Embryonic facial prominence (tissue), 1 donor: Measurements from ENCODE around the gene IGF2BP3.
"Not testable (repeated sequence)": the region's sequence is repeated elsewhere in the genome, so short reads cannot be mapped to it uniquely, and the experiment has no call there.

Experiments
- DNase-seq: peaks from one replicate; pipeline ENCODE4 v3.0.0-alpha.2; 2016; ENCODE audit errors: extremely low spot score

IGF2BP3 gene

DNA sequence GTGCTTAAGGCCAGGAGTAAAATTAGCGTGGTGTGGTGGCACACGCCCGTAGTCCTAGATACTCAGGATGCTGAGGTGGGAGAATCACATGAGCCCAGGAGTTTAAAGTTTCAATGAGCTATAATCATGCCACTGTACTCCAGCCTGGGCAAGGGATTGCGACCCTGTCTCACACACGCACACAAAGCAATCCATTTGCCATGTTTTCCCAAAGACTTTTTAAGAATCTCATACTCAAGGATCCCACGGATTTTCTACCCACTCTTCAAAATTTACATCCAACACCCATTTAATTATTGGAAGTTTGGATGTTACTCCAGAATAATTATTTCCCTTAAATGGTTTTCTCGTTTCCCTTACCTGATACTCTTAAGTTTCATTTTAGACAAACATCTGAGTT is 47.9 kb downstream of the IGF2BP3 start:
- DNase-seq: no peak

GRCh38 chr7:23419845-23420244 is 50.4 kb downstream of the IGF2BP3 start:
- DNase-seq: no peak

DNA sequence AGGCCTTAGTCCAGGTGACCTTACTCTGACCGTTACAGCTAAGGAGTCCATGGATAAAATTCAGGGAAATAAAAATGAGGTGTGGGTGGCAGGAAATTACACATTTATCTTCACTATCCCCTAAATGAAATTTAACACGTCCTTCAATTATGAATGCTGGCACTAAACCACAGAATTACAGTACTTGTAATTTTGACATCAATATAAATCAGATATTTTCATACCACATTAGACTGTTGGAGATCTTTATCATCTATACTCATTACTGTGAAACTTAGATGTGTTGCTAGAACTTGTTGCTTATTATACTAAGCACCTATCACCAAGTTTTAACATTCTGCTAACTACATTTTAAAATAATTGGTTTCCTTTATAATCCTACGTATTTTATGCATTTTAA is 51.1 kb downstream of the IGF2BP3 start:
- DNase-seq: no peak

DNA sequence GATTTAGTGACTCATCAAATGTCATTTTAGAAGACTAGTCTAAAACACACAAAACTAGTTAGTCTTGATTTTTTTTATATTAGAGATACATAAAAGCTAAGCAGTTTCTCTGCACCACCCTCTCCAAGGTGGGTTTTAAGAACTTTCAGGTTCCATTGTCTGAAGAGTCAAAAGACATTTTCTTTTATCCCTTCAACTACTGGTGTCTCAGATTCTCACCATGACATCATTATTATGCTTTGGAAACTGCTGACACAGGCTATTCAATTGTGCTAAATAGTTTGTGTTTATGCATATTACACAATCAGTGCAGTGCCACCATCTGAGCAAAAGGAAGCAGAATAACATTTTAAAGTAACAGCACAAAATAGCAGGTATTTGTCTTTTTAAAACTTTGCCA is 52.2 kb downstream of the IGF2BP3 start:
- DNase-seq: no peak

DNA sequence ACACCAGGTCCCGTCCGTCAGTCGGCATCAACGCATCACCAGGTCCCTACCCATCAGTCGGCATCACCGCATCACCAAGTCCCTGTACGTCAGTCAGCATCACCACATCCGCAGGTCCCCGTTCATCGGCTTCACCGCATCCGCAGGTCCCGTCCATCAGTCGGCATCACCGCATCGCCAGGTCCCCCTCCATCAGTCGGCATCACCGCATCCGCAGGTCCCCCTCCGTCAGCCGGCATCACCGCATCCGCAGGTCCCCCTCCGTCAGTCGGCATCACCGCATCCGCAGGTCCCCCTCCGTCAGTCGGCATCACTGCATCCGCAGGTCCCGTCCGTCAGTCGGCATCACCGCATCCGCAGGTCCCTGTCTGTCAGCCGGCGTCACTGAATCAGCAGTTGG is 55.1 kb downstream of the IGF2BP3 start:
- DNase-seq: no peak

DNA sequence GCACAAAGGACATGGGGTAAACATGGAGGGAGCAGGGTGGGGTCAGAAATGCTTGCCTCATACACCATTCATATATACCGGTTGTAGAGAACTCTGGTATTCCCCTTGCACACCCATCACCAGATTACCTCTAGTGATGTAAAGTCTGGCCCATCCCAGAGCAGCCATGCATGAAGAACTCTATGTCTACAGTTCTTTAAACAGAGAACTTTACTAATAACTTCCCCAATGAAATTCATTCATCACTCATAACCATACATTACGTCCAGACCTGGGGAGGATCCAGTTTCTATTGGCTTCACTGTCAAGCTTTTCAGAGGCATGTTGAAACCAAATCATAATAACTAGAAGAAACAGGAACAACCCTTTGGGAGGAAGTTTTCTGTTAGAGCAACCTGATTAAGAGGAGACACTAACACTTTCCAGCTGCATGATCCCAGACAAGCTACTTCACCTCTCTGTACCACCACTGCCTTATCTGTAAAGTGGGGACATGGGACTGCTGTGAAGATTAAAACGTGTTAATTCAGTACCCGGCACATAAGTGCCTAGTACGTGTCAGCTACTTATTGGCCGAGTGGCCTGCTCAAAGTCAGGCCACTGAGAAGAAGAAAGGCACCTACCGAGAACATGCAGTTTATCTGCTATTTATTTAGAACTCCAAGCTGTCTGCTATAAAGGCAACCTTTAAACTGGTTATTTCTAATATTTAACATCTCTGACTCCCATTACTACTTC is 59.7 kb downstream of the IGF2BP3 start:
- DNase-seq: no peak

DNA sequence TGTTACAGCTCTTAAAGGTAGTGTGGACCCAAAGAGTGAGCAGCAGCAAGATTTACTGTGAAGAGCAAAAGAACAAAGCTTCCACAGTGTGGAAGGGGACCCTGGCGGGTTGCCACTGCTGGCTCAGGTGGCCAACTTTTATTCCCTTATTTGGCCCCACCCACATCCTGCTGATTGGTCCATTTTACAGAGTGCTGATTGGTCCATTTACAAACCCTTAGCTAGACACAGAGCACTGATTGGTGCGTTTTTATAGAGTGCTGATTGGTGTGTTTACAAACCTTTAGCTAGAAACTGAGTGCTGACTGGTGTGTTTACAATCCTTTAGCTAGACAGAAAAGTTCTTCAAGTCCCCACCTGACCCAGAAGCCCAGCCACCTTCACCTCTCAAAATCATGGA is 63.7 kb downstream of the IGF2BP3 start:
- DNase-seq: not testable (repeated sequence)

DNA sequence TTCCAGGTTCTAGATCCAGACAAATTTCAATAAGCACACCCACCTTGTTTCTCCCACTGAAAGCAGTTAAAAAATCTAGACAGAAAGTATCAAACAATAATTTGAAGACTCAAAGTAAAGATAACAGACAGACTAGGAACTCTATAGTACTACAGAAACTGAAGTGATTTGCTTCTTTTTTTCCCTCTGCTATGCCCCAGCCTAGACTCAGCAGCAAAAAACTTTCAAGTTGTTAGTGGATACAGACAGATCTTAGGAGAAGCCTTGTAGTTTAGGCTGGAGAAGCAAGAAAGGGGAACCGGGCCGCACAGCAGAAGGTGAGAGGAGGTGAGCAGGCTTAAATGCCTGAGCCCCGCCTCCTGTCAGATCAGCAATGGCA is 65.1 kb downstream of the IGF2BP3 start:
- DNase-seq: no peak

- DNase-seq: no peak
Measured at GRCh38 chr7:23404546-23405239, 65.6 kb downstream of the IGF2BP3 start.

DNA sequence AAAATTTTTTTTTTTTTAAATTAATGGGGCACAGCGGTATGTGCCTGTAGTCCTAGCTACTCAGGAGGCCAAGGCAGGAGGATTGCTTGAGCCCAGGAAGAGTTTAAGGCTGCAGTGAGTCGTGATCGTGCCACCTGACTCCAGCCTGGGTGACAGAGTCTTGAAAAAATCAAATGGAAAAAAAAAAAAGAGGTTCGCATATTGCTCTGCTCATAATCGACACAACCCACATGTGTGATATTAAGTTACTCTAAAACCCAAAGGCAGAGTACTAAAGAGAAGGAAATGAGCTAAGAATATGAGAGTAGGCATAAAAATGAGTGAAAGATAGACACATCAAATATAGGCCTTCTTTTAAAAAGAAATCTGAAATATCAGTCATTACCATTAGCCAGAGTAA is 66.3 kb downstream of the IGF2BP3 start:
- no peak for DNase-seq

- not testable (repeated sequence) for DNase-seq
Measured at GRCh38 chr7:23398090-23398489, 72.2 kb downstream of the IGF2BP3 start.

DNA sequence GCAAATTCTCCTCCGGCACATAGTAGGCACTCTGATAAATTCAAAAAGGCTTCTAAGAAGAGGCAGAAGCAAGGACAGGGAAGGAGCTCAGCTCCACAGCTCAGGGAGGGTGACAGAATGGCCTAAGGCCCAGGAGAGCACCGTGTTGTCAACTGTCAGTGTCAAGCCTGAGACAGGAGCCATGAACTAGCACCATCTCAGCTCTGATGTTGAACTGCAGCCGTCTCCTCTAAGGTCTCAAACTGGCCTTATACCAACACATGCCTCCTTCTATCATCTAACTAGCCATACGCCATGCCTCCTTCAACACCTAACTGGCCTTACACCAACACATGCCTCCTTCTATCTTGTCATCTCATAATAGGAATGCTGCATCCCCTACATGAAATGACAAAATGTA is 73.0 kb downstream of the IGF2BP3 start:
- no peak for DNase-seq

- no peak for DNase-seq
Measured at GRCh38 chr7:23396222-23397015, 73.9 kb downstream of the IGF2BP3 start.

DNA sequence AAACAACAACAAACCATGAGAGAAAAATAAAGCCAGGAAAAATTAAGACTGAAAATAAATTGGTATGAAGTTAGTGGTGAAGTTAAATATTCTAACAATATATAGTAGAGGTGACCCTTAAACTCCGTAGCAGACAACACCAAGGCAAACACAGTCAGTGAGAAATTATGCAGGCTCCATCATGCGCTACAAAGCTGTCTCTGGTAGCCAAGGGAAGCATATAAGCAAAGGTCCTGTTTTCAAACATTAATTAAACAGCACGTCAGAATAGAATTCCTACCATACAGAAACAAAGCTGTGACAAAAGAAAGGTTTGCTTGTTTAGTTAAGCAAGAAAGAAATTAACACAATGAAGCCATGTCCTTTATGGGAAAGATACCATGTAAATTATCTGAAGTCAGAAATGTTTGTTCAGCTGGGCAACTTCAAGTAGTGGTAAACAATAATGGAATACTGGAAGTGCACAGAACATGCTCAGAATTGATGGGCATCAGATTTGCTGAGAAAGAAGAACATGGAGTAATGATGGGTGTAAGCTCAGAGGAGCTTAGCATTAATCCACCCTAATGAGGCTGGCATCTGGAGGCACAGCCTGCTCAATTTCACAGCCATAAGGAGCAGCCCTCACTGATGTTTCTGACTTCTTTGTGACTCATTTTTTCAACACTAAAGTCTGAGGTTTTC is 75.7 kb downstream of the IGF2BP3 start:
- no peak for DNase-seq

- DNase-seq: no peak
Measured at GRCh38 chr7:23393636-23394035, 76.7 kb downstream of the IGF2BP3 start.

DNA sequence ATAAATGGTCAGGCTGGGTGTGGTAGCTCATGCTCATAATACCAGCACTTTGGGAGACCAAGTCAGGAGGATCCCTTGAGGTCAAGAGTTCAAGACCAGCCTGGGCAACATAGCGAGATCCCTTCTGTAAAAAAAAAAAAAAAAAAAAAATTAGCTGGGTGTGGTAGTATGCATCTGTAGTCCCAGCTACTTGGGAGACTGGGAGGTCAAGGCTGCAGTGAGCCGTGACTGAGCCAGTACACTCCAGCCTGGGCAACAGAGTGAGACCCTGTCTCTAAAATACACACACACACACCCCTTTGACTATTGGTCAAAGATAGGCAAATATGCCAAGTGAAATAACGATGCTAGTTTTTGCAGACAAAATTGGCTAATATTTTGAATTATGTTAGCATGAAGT is 80.6 kb downstream of the IGF2BP3 start:
- DNase-seq: no peak

GRCh38 chr7:23387583-23387982 is 82.7 kb downstream of the IGF2BP3 start:
- no peak for DNase-seq

DNA sequence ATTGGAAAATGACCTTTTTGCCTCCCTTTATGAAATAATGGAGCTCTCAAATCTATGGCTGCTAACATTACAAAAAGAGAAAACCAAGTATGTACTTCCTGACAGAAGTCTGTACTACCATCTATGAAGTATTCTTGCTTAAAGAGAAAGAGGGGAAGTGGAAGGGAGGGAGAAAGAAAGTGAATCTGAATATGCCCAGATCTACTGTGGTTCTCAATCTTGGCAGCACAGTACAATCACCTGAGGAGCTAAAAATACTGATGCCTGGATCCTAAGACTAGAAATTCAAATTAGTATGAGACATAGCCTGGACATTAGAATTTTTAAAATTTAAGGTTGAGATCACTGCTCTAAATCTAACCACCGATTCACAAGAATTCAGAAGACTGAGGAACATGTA is 85.2 kb downstream of the IGF2BP3 start:
- DNase-seq: no peak

- DNase-seq: no peak
Measured at GRCh38 chr7:23383225-23383624, 87.1 kb downstream of the IGF2BP3 start.

- DNase-seq: no peak
Measured at GRCh38 chr7:23380961-23381360, 89.3 kb downstream of the IGF2BP3 start.

DNA sequence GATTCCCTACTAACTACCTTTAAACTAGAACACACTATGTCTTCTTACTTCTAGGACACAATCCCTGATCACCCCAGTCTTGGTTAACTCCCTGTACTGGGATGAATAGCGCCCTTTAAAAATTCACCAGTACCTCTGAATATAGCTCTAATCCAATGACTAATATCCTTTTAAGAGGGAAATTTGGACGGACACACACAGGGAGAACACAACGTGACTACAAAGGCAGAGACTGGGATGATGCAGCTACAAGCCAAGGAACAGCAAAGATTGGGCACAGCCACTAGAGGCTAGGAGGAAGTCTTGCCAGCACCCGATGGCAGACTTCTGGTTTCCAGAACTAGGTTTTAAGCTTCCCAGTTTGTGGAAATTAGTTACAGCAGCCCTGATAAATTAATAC is 89.7 kb downstream of the IGF2BP3 start:
- no peak for DNase-seq

GRCh38 chr7:23378996-23379395 is 91.3 kb downstream of the IGF2BP3 start:
- DNase-seq: no peak
